ENCODE results near the gene PPP3R1.

Gene PPP3R1

DNA sequence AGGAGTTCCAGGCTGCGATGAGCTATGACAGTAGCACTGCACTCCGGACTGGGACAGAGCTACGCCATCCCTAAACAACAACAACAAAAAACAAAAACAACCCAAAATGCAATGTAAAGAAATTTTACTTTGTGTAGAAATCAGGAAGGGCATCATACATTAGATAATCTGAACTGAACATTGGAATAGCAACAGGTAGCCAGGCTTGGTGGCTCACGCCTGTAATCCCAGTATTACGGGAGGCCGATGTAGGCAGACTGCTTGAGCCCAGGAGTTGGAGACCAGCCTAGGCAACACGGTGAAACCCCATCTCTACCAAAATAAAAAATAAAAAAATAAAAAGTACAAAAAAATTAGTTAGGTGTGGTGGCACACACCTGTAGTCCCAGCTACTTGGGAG, 96.7 kb downstream of the PPP3R1 start:
- no peak for DNase-seq (ENCODE audit: low read depth in 1 of 2, low spot score in 1 of 2)

DNA sequence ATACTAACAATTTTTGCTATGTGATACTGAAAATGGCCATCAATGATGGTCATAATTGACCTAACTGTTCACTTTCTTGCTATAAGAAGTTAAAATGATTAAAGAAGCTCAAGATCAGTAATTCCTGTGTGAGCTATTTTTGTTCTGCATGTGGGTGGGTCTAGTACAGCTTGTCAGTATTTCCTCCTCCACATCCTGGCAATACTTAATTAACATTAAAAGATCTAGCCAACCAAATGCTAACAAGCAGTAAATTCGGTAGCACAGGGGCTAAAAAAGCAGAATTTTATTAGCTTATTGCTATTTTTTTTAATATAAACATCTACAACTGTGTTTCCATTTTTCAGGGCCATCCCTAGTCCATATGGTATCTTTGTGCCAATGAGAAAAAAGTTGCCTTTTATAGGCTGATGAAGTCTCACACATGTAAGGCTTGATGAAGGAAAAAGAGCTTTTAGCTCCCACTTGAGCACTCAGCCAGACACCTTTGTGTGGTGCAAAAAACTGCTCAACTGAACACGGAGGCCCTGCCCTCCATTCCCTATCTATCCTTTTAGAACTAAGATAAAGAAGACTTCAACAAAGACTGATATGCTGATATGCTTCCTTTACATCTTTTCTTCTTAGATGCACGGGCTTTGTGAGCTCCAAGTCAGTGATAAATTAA, 99.5 kb downstream of the PPP3R1 start:
- no peak for DNase-seq (ENCODE audit: low read depth in 1 of 2, low spot score in 1 of 2)

DNA sequence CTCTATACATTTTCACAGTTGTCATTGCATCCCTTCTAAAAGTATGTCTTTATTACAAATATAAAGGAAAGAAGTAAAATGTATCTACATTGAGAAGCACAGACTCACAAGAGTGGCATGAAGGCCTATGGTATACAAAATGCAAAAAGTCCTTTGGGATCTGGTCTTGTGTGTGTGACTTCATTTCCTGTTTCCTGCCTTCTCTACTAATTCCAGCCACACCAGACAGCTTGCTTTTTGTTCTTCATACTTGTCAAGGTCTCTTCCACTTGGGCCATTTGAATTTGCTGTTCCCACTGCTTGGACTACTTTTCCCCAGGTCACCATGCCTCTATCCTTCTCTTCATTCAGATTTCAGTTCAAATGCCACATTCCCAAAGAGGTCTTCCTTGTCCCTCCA, 101.3 kb downstream of the PPP3R1 start:
- no peak for DNase-seq (ENCODE audit: low read depth in 1 of 2, low spot score in 1 of 2)

DNA sequence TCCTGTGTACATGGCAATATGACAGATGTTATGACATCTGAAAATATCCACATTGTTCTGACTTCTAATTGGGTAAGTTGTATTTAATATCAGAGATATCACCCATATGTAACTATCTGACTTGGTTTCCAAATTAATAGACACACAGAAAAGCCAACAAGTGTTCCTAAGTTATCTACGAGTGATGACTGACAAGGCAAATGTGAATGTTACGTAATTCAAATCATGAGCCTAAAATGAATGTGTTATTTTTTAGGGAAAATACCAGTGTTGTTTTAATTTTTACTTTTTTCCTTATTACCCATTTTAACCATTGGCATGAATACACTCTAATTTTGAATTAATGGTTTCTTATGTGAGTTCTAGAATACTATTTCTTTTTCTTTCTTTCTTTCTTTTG, 110.5 kb downstream of the PPP3R1 start:
- no peak for DNase-seq (ENCODE audit: low read depth in 1 of 2, low spot score in 1 of 2)

DNA sequence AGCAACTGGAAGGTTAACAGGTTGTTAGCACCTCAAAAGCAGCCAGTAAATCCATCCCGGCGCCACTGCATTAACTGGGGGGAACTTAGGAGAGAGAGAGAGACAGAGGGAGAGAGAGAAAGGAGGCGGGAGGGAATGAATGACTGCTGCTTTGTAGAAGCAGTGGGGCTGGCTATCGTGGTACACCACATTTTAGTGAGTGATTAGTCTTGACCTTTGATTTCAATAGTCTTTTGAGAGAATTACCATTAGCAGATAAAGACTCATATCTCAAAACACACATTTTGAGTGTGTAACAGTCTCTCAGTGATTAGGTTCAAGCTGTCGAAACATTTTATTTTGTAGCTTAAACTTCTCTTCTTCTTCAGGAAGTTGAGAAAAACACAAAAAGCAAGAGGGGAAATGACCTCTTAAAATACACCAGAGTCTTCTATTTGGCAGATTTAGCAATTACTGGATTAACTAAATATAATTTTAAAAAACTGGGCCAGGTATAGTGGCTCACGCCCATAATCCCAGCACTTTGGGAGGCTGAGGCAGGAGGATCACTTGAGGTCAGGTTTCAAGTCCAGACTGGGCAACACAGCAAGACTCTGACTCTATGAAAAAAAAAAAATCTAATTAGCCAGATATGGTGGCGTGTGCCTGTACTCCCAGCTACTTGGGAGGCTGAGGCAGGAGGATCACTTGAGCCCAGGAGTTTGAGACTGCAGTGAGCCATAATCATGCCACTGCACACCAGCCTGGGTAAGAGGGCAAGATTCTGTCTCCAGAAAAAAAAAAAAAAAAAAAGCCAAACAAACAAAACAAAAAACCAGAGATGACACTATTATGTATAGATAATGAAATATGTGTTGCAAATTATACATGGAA, 116.6 kb downstream of the PPP3R1 start:
- DNase-seq (ENCODE audit: low read depth in 1 of 2, low spot score in 1 of 2): no peak

DNA sequence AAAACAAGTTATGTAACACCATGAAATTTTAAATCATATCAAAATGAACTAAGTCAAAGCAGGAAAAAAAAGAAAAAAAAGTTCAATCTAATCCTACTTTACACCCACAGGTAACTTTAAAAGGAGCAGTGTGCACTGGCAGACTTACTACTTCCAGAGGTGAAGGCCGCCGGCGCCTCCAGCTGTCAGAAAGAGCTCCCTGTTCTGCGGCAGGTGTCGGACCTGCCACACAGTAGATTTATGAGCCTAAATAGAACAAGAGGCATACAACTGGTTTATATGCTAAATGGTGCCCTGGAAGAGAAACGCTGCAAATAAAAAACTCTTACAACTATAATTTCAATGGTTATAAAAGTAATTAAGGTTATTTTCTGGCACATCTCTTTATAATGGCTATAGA, 117.8 kb downstream of the PPP3R1 start:
- no peak for DNase-seq (ENCODE audit: low read depth in 1 of 2, low spot score in 1 of 2)

DNA sequence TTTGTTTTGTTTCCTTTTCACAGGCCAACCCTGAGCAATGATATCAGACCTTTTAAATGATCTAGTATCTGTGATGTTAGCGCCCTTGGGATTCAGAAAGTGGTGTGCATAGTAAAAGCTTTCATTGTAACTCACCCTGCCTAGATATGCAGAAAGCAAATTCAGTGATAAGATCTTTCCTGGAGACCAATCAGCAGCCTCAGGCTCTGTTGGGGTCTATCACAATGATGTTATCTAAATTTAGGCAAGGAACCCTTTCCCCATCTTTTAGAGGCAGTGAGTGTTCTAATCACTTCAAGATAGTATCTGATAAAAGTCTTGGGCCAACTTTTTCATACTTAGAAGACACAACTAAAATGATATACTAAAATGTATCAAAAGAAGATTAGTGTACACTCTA, 118.2 kb downstream of the PPP3R1 start:
- no peak for DNase-seq (ENCODE audit: low read depth in 1 of 2, low spot score in 1 of 2)

Measured in stimulated activated CD4-positive, alpha-beta T cell treated with anti-CD3 and anti-CD28 coated beads, Interleukin-15, amount 100 ng/mL, for 1 hour (primary cell).